Adrenal gland (tissue), 5 donors: Measurements from ENCODE around the gene FHOD3.

Experiments
- CTCF ChIP-seq, 6 experiments: fragments of 450-650 bp in 4 of 6; fragments of 200-600 bp in 2 of 6; sonication (generic) in 1 of 6; IDR thresholded peaks; 1 replicate in 5 of 6; 2 replicates in 1 of 6; pipeline versions ENCODE4 v1.5.1 to v1.8.0; 2016 to 2021; ENCODE audit warnings: antibody characterized with exemption in 6 of 6, mild to moderate bottlenecking in 2 of 6, moderate library complexity in 1 of 6
- POLR2A ChIP-seq, 2 donors: fragments of 450-650 bp; IDR thresholded peaks; one replicate each; pipeline ENCODE4 v1.6.1; 2017; ENCODE audit warnings: antibody characterized with exemption in 2 of 2, mild to moderate bottlenecking in 2 of 2, moderate library complexity in 1 of 2
- donor health status: DM: no; HTN: no; CAD: no.

- TF ChIP-seq POLR2A (IDR thresholded peaks at IDR 0.05) (no peak), CTCF (IDR thresholded peaks at IDR 0.05) (no peak)
These were observed 331.6 kb downstream of the FHOD3 start for GRCh38 chr18:36629138-36629530.
